Measurements from ENCODE around the gene TCEA2. TPM values are rescaled to one million over a fixed set of nuclear protein-coding genes. Genes with fewer than 3 reads are reported as not detected.

The TCEA2 gene
- total RNA-seq, 1 donor from 2014 or later = 33.1 TPM

GRCh38 chr20:64106435-64106961 is 43.5 kb downstream of the TCEA2 start:
- Histone ChIP-seq H3K4me3 (no peak overlapping the region), H3K36me3 (no peaks in the 10 kb centered on the region), H3K4me1 (peaks cover 10% of the 10 kb centered on the region), H3K9me3 (no peaks in the 10 kb centered on the region), H3K27me3 (peaks cover 9% of the 10 kb centered on the region), H3K27ac (no peak overlapping the region)
- no peak for DNase-seq (ENCODE audit: extremely low spot score in 2 of 2)
- TF ChIP-seq POLR2AphosphoS5 (IDR thresholded peaks at IDR 0.05; ENCODE audit: insufficient read depth in 1 of 2, low read depth in 1 of 2) (no peak), CTCF (IDR thresholded peaks at IDR 0.05) (no peak), POLR2A (IDR thresholded peaks at IDR 0.05) (no peak)
- intact Hi-C loops (cut with DNase I) = no loop called here

GRCh38 chr20:64106981-64107735 is 44.2 kb downstream of the TCEA2 start, which contains the start of gene NPBWR2:
TSS of gene NPBWR2 (minus strand) at chr20:64107565. CDS start at chr20:64106831, 734 bp downstream.
- Histone ChIP-seq H3K4me1 (peaks cover 5% of the 10 kb centered on the region), H3K36me3 (no peaks in the 10 kb centered on the region), H3K27me3 (peaks cover 4% of the 10 kb centered on the region), H3K9me3 (no peaks in the 10 kb centered on the region), H3K27ac (no peak within 1 kb of the TSS), H3K4me3 (no peak within 1 kb of the TSS)
- TF ChIP-seq CTCF (IDR thresholded peaks at IDR 0.05) = no peak
- TF ChIP-seq POLR2AphosphoS5 (IDR thresholded peaks at IDR 0.05; ENCODE audit: insufficient read depth in 1 of 2, low read depth in 1 of 2) = no peak
- no peak for TF ChIP-seq POLR2A (IDR thresholded peaks at IDR 0.05)
- intact Hi-C loops (cut with DNase I) = no loop called here
- DNase-seq (ENCODE audit: extremely low spot score in 2 of 2) = no peak

- H3K27ac ChIP-seq = no peak overlapping the region
- no peak for TF ChIP-seq CTCF (IDR thresholded peaks at IDR 0.05)
- no peak for TF ChIP-seq POLR2AphosphoS5 (IDR thresholded peaks at IDR 0.05; ENCODE audit: insufficient read depth in 1 of 2, low read depth in 1 of 2)
- no peak for TF ChIP-seq POLR2A (IDR thresholded peaks at IDR 0.05)
- no peak for DNase-seq (ENCODE audit: extremely low spot score in 2 of 2)
- intact Hi-C loops (cut with DNase I) = no loop called here
- H3K4me3 ChIP-seq = no peak overlapping the region
- no peaks in the 10 kb centered on the region for H3K4me1 ChIP-seq
- H3K9me3 ChIP-seq = no peaks in the 10 kb centered on the region
- no peaks in the 10 kb centered on the region for H3K36me3 ChIP-seq
- H3K27me3 ChIP-seq = no peaks in the 10 kb centered on the region
These were observed 44.9 kb downstream of the TCEA2 start for GRCh38 chr20:64107736-64108457.

GRCh38 chr20:64108731-64109681 is 46.0 kb downstream of the TCEA2 start:
- DNase-seq (ENCODE audit: extremely low spot score in 2 of 2) = no peak
- H3K4me1 ChIP-seq = no peaks in the 10 kb centered on the region
- H3K36me3 ChIP-seq = no peaks in the 10 kb centered on the region
- H3K9me3 ChIP-seq = no peaks in the 10 kb centered on the region
- TF ChIP-seq POLR2A (IDR thresholded peaks at IDR 0.05) (no peak), CTCF (IDR thresholded peaks at IDR 0.05) (no peak), POLR2AphosphoS5 (IDR thresholded peaks at IDR 0.05; ENCODE audit: insufficient read depth in 1 of 2, low read depth in 1 of 2) (no peak)
- no peaks in the 10 kb centered on the region for H3K27me3 ChIP-seq
- intact Hi-C loops (cut with DNase I) = no loop called here
- H3K27ac ChIP-seq = no peak overlapping the region
- no peak overlapping the region for H3K4me3 ChIP-seq
